Raji (cell line): Measurements from ENCODE around the gene PLXNC1.

Source experiments
- POLR2A ChIP-seq: IDR thresholded peaks from 2 replicates; pipeline ENCODE4 v1.6.1; 2011; ENCODE audit warnings: low read depth, low read length, control low read depth; ENCODE audit not compliant: insufficient read depth

PLXNC1 gene

DNA sequence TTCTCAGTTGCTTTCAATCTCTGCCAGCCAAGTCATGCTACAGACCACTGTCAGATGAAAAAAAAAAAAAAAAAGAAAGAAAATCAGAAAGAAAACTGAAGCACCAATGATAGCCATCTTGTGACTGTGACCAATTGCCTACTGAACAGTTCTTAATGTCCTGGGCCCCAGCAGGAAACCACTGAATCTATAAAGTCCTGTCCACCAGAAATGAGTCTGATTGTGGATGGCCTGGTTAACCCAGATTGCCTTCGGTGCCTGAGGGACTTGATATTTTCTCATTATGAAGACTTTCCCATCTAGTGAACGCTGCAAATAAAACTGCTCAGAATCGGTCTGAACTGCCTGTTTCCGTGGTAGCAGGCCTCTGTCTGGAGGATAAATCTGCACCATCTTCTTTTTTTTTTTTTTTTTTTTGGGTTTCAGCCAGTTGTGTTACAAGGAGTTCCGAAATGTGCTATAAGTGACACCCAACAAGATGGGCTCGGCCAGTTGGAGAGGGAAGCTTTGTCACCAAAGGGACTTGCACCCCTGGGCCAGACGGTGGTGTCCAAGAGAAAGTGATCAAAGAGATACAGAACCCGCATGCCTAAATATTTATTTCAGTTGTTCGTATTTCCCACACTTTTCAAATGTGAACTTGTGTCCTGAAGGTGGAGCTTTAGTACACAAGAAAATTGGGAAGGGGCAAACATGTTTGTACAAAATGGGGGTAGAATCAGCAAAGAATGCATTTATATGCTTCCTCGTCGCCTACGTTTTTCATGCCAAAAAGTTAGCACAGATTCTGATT lies 3.0 kb upstream of the PLXNC1 start:
- TF ChIP-seq POLR2A: no peak

- no peak for TF ChIP-seq POLR2A
These were observed 2.0 kb upstream of the PLXNC1 start for GRCh38 chr12:94146166-94146936.

DNA sequence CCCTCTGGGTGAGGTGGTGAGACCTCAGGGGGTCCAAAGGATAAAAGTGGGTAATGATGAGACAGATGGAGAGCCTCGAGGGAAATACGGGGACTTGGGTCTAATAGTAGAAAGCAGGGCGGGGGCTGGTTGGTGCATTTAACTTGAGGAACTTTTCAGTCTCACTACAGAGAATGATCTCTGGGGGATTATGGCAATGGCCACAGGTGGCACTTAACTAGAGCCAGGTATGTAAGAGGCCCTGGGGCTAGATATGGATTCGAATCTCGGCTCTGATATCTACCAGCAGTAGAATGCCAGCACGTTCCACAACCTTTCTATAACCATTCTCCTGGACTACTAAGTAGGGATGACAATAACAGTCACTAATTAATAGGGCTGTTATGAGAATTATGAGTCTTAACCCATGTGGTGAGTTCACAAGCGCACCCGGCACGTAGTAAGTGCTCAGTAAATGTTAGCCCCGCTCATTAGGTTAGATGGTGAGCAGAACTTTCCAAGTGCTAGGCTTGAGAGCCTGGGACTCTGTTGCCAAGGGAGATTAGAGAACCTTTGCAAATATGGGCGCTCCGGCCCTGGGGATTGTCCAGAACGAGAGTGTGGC lies 888 bp upstream of the PLXNC1 start:
- no peak for TF ChIP-seq POLR2A

DNA sequence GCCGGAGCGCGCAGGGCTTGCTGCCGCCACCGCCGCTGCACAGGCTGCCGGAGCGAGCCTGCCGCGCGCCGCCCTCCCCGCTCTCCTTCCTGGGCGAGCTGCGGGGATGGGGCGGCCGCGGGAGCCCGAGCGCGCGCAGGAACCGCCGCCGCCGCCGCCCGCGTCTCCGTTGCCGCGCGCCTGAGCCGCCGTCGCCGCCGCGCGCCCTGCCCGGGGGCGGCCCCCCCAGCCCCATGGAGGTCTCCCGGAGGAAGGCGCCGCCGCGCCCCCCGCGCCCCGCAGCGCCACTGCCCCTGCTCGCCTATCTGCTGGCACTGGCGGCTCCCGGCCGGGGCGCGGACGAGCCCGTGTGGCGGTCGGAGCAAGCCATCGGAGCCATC lies 352 bp downstream of the PLXNC1 start:
- TF ChIP-seq POLR2A: no peak

DNA sequence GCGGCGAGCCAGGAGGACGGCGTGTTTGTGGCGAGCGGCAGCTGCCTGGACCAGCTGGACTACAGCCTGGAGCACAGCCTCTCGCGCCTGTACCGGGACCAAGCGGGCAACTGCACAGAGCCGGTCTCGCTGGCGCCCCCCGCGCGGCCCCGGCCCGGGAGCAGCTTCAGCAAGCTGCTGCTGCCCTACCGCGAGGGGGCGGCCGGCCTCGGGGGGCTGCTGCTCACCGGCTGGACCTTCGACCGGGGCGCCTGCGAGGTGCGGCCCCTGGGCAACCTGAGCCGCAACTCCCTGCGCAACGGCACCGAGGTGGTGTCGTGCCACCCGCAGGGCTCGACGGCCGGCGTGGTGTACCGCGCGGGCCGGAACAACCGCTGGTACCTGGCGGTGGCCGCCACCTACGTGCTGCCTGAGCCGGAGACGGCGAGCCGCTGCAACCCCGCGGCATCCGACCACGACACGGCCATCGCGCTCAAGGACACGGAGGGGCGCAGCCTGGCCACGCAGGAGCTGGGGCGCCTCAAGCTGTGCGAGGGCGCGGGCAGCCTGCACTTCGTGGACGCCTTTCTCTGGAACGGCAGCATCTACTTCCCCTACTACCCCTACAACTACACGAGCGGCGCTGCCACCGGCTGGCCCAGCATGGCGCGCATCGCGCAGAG lies 873 bp downstream of the PLXNC1 start:
- no peak for TF ChIP-seq POLR2A

DNA sequence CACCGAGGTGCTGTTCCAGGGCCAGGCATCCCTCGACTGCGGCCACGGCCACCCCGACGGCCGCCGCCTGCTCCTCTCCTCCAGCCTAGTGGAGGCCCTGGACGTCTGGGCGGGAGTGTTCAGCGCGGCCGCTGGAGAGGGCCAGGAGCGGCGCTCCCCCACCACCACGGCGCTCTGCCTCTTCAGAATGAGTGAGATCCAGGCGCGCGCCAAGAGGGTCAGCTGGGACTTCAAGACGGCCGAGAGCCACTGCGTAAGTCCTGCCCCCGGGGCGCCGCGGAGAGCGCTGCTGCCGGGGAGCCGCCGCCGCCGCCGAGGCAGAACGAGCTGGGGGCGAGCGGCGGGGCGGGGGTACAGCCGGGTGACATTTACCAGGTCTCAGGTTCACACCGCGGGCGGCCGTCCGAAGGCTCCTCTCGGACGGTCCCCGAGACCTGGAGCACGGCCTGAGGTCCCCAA lies 1.4 kb downstream of the PLXNC1 start:
- TF ChIP-seq POLR2A: no peak

GRCh38 chr12:94150240-94151121 lies 2.1 kb downstream of the PLXNC1 start:
- no peak for TF ChIP-seq POLR2A

- TF ChIP-seq POLR2A: no peak
These were observed 3.2 kb downstream of the PLXNC1 start for GRCh38 chr12:94151582-94151981.

- TF ChIP-seq POLR2A: no peak
These were observed 4.1 kb downstream of the PLXNC1 start for GRCh38 chr12:94152292-94153078.

- no peak for TF ChIP-seq POLR2A
These were observed 8.8 kb downstream of the PLXNC1 start for GRCh38 chr12:94157181-94157580.

DNA sequence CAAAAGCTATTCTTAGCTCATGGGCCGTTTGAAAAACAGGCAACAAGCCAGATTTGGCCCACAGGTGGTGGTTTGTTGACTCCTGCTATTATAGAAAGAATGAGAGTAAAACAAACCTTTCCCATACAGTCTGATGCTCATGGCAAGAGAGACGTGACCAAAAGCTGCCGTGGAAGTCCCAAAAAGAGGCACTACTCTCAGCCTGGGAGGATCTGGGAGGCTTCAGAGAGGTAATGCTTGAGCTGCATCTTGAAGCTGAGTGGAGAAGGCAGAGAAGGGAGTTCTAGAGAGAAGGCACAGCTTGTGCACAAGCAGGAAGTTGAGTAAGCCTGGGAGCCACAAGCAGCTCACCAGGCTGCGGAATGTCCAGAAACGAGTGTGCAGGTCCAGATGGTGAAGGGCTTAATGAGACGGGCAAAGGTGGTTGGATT lies 9.6 kb downstream of the PLXNC1 start:
- TF ChIP-seq POLR2A: no peak

DNA sequence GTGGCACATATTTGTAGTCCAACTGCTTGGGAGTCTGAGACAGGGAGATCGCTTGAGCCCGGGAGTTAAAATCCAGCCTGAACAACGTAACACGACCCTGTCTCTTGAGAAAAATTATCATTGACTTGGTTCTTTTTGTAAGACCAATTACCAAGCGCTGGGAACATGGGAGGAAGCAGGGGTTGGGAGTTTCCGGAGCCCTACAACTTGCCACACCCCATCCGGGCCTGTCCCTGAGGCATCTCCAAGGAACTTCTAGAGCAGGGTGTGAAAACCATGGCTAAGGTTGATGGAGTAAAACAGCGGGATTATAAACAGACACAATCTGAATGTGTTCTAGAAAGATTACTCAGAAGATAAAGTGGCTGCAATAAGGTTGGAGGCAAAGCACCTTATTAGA lies 10.3 kb downstream of the PLXNC1 start:
- no peak for TF ChIP-seq POLR2A

DNA sequence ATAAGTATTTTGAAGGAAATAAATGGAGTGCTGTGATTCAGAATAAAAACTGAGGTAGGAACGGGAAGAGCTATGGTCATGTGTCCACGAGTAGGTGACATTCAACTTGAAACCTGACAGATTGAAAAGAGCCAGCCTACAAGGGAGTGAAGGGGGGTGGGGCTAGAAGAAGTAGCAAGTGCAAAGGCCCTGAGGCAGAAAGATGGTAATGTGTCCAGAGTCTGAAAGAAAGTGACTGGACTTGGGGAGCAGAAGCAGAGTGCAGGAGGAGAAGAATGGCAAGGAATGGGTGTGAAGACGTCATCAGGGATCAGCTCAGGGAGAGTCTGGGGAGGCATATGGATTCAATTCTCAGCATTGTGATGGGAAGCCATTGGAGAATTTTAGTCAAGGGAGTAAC lies 13.7 kb downstream of the PLXNC1 start:
- TF ChIP-seq POLR2A: no peak

DNA sequence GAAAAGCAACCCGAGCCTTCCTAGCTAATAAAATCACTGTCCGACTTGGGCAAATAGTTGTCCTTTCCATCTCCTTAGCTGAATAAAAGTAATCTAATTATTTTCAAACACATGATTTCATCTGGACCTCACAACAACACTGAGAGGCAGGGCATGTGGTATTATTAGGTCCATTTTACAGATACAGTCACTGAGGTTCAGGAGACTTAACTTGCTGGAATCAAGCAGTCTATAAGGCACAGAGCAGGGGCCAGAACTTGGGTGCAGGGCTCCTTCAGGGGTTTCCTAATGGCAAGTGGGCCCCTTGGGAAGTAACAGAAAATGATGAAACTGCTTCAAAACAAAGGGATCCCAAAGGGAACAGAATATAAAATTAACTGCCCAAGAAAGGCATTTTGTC lies 15.5 kb downstream of the PLXNC1 start:
- TF ChIP-seq POLR2A: no peak

DNA sequence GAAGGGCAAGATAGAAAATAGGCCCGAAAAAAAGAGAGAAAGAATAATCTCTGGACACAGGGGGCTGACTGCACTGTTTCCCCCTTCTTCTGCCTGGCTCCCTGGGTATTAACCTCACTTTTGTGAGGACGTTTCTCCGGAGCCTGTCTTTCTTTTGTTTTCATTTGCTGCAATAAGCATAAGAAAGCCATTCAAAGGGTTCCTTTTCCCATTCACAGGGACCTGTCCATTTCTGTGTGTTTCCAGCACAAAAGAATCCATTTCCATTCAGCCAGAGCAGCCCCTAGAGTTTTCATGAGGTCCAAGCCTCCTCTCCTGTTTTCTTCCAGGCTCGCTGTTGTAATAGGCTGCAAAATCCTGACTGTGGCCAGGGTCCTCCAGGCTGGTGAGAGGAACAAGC lies 16.8 kb downstream of the PLXNC1 start:
- no peak for TF ChIP-seq POLR2A
